Natural killer cell (primary cell): ENCODE data around the gene MYADML2. TPM values are rescaled to one million over a fixed set of nuclear protein-coding genes. Genes with fewer than 3 reads are reported as not detected.
"Not testable (repeated sequence)": the region's sequence is repeated elsewhere in the genome, so short reads cannot be mapped to it uniquely, and the experiment has no call there.

Source experiments
- ATAC-seq, 3 donors: fragments of 150-1000 bp in 2 of 3; fragments of 200-7000 bp in 1 of 3; cut with Tn5 transposase; 1 replicate in 1 of 3; 2 replicates in 2 of 3; pipeline ENCODE4 v1.10.0; 2021; ENCODE audit warnings: mild to moderate bottlenecking in 2 of 3, moderate library complexity in 2 of 3
- DNase-seq, 2 donors: peaks; one replicate each; pipeline versions ENCODE4 v3.0.0 to v3.0.0-alpha.2; 2013 to 2021; ENCODE audit warnings: mixed read lengths in 1 of 2
- H3K27ac ChIP-seq: one replicate; pipeline ENCODE4 v1.5.1; 2013; ENCODE audit warnings: mild to moderate bottlenecking, low read length
- H3K27me3 ChIP-seq: one replicate; pipeline ENCODE4 v1.6.1; 2013; ENCODE audit warnings: low read length; ENCODE audit not compliant: control insufficient read depth, insufficient read depth
- H3K36me3 ChIP-seq: one replicate; pipeline ENCODE4 v1.6.1; 2013; ENCODE audit warnings: low read length; ENCODE audit not compliant: control insufficient read depth, insufficient read depth
- H3K4me1 ChIP-seq: one replicate; pipeline ENCODE4 v1.6.1; 2013; ENCODE audit warnings: low read length; ENCODE audit not compliant: control insufficient read depth, insufficient read depth
- H3K4me3 ChIP-seq: one replicate; pipeline ENCODE4 v1.5.1; 2013; ENCODE audit warnings: low read length
- H3K9me3 ChIP-seq: one replicate; pipeline ENCODE4 v1.6.1; 2013; ENCODE audit warnings: low read length; ENCODE audit not compliant: control insufficient read depth, insufficient read depth
- H3K27ac Mint-ChIP-seq, 2 donors: one replicate each; pipeline ENCODE4 v1.8.0; 2022; ENCODE audit warnings: mild to moderate bottlenecking in 2 of 2, mixed read lengths in 2 of 2, moderate library complexity in 1 of 2
- H3K27me3 Mint-ChIP-seq, 2 donors: one replicate each; pipeline ENCODE4 v1.8.0; 2022; ENCODE audit warnings: low read depth in 2 of 2, mixed read lengths in 2 of 2
- H3K36me3 Mint-ChIP-seq: one replicate; pipeline ENCODE4 v1.8.0; 2022; ENCODE audit warnings: mixed read lengths
- H3K4me1 Mint-ChIP-seq, 2 donors: one replicate each; pipeline ENCODE4 v1.8.0; 2022; ENCODE audit warnings: mixed read lengths in 2 of 2
- H3K4me3 Mint-ChIP-seq: one replicate; pipeline ENCODE4 v1.8.0; 2022; ENCODE audit warnings: mild to moderate bottlenecking, moderate library complexity, mixed read lengths
- H3K9me3 Mint-ChIP-seq, 2 donors: one replicate each; pipeline ENCODE4 v1.8.0; 2022; ENCODE audit warnings: mixed read lengths in 2 of 2
- WGBS: methylation state at CpG from one replicate; pipeline ENCODE4 v1.1.7; 2013; ENCODE audit warnings: missing lambda C conversion rate; ENCODE audit not compliant: insufficient coverage; 5-methylcytosine and 5-hydroxymethylcytosine counted together
- intact Hi-C: fragments of 100-400 bp; cut with micrococcal nuclease; formaldehyde crosslinking; loops from one replicate; pipeline ENCODE4 v1.14.2; 2022
- total RNA-seq, 4 donors: library from RNA; stranded (reverse); fragments of 120-200 nt in 1 of 4; gene quantifications; one replicate each; pipeline versions ENCODE4 v1.2.3 to v1.2.4, GENCODE V29; 2013 to 2022
- TF ChIP-seq, protein P1 (sequence below): fragments of 200-600 bp; IDR thresholded peaks from one replicate; pipeline ENCODE4 v1.8.0; 2022; ENCODE audit warnings: antibody characterized with exemption

Gene MYADML2
- total RNA-seq, 3 donors from 2014 or later (not counting 1 experiment from before 2014, with no cell fraction given), result not detected

DNA sequence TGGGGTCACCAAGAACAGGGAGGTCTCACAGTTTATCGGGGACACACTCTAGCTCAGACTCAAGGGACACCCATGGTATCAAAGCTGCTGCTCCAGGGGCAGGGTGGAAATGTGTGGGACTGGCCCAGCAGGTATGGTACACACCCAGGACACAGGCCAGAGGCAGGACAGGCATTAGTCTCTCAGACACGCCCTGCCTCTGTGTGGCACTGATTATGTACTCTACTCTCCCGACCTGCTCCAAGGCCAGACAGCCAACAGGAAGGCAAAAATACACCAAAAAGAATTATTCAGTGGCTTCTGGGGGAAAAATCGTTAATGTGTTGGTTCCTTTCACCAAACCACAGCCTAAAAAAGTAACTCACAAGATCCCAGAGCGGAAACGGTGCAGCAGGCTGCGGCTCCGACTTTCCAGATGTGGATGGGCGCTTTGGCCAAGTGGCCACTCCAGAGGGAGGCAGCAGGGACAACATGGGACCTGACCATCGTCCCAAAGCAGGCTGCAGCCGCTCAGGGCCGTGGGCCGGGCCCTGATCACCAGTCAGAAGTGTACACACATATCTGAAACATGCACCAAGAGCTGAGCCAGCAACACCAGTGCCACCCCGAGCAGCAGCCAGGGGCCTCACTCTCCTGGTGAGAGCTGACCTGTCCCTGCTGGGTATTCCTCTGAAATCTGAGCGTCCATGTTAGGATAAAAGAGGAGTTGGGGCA, 28.0 kb downstream of the MYADML2 start:
- WGBS, result 66% methylated on average over 14 of the region's 15 CpGs

DNA sequence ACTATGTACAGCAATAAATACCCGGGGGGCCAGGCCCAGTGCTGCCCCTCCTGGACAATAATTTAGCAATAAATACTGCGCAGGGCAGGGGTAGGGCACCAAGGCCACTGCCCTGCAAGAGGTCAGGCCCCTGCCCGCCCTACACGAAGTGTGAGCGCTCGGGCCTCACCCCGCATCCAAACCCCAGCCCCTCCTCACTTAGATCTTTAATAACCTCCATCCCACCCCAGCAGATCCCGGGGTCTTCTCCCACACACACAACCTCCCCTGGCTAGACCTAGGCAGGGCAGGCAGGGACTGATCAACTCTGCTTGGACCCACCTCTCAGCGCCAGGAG, 28.7 kb downstream of the MYADML2 start:
- 44% methylated on average over 9 of the region's 9 CpGs for WGBS
- H3K9me3 ChIP-seq, H3K4me3 ChIP-seq, H3K27me3 Mint-ChIP-seq, H3K9me3 Mint-ChIP-seq, intact Hi-C loops, DNase-seq, H3K27me3 ChIP-seq, H3K36me3 Mint-ChIP-seq: not testable (repeated sequence)
- Mint-ChIP-seq H3K27ac (peak overlapping the region; percentile 80 to 90), H3K4me1 (peaks cover 22 to 34% of the 10 kb centered on the region in 2 donors), H3K4me3 (peak overlapping the region; percentile 97)
- Histone ChIP-seq H3K4me1 (peaks cover 33% of the 10 kb centered on the region), H3K36me3 (peaks cover 32% of the 10 kb centered on the region), H3K27ac (peak overlapping the region; percentile 59)
- peak in 1 of 3 donors; percentile 26 for ATAC-seq

More for the DNA sequence above, 28.0 kb downstream of the MYADML2 start:
- intact Hi-C loops, result no loop called here
- DNase-seq (no peak), ATAC-seq (no peak)
- Mint-ChIP-seq H3K27ac (peak overlapping the region in 1 of 2 donors; percentile 80), H3K9me3 (no peaks in the 10 kb centered on the region), H3K4me3 (peak overlapping the region; percentile 97), H3K36me3 (no peaks in the 10 kb centered on the region), H3K4me1 (peaks cover 21 to 35% of the 10 kb centered on the region in 2 donors), H3K27me3 (peaks cover 0 to 3% of the 10 kb centered on the region in 2 donors)
- TF ChIP-seq, protein P1, sequence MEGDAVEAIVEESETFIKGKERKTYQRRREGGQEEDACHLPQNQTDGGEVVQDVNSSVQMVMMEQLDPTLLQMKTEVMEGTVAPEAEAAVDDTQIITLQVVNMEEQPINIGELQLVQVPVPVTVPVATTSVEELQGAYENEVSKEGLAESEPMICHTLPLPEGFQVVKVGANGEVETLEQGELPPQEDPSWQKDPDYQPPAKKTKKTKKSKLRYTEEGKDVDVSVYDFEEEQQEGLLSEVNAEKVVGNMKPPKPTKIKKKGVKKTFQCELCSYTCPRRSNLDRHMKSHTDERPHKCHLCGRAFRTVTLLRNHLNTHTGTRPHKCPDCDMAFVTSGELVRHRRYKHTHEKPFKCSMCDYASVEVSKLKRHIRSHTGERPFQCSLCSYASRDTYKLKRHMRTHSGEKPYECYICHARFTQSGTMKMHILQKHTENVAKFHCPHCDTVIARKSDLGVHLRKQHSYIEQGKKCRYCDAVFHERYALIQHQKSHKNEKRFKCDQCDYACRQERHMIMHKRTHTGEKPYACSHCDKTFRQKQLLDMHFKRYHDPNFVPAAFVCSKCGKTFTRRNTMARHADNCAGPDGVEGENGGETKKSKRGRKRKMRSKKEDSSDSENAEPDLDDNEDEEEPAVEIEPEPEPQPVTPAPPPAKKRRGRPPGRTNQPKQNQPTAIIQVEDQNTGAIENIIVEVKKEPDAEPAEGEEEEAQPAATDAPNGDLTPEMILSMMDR, result no peak
- Histone ChIP-seq H3K36me3 (peaks cover 25% of the 10 kb centered on the region), H3K4me3 (no peak overlapping the region), H3K9me3 (no peaks in the 10 kb centered on the region), H3K27me3 (no peaks in the 10 kb centered on the region), H3K4me1 (peaks cover 40% of the 10 kb centered on the region), H3K27ac (no peak overlapping the region)

DNA sequence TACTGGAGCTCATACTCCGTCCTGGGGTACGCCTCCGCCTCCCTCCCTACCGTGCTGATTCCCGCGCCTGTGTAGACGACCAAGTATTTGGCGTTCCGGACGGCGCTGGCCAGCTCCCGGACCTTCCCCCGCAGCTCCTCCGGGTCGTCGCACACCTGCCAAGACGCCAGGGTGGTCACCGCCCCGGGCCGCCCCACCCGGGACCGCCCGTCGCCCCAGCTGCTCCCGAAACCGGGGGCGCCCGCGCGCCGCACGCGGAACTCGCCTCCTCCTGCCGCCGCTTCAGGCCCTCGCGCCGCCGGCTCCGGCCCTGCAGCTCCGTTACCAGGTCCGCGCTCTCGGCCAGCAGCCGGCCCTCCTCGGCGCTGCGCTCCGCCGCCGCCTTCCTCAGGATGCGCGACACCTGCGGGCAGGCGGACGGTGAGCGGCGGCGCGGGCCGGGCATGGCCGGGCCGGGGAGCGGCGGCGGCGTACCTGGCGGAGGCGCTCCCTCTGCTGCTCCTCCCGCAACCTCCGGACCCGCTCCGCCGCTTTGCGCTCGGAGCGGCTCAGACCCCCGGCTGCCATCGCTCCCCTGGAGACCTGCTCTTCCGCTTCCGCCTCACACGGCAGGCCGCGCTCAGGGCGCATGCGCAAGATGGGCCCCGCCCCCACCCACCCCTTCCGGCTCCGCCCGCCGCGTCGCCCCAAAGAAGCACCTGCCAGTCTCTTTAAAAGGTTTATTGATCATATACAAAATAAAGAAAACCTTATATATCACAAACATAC, 29.3 kb downstream of the MYADML2 start, which contains the start of gene SIRT7:
SIRT7 (minus strand) TSS at position 612 of the 768 bp plus-strand sequence; CDS start at position 567, 45 bp downstream.
- DNase-seq (peak; percentile 74 to 94), ATAC-seq (peak; percentile 89 to 92 (median 90))
- no peaks in the 10 kb centered on the region for H3K9me3 Mint-ChIP-seq
- no peaks in the 10 kb centered on the region for H3K27me3 ChIP-seq
- WGBS, result under 1% methylated on average over 91 of the region's 94 CpGs
- TF ChIP-seq, protein P1, result no peak
- no peaks in the 10 kb centered on the region for H3K9me3 ChIP-seq
- peak within 1 kb of the TSS; percentile 80 to 90 for H3K27ac Mint-ChIP-seq
- peaks cover 31% of the 10 kb centered on the region for H3K4me1 ChIP-seq
- intact Hi-C loops, result no loop called here
- H3K27ac ChIP-seq, result peak within 1 kb of the TSS; percentile 59
- no peaks in the 10 kb centered on the region for H3K36me3 Mint-ChIP-seq
- H3K4me1 Mint-ChIP-seq, result peaks cover 26 to 33% of the 10 kb centered on the region in 2 donors
- H3K4me3 Mint-ChIP-seq, result peak within 1 kb of the TSS; percentile 97
- no peaks in the 10 kb centered on the region for H3K27me3 Mint-ChIP-seq
- peak within 1 kb of the TSS; percentile 49 for H3K4me3 ChIP-seq
- H3K36me3 ChIP-seq, result peaks cover 37% of the 10 kb centered on the region
